Umbilical cord (tissue), 2 donors: ENCODE data around the gene RERE. TPM values are rescaled to one million over a fixed set of nuclear protein-coding genes. Genes with fewer than 3 reads are reported as not detected.
A peak's percentile ranks its signal among the peaks of the same experiment; 100 is the strongest.

Experiments used
- DNase-seq: peaks from one replicate; pipeline ENCODE4 v3.0.0-alpha.2; 2015; ENCODE audit warnings: low spot score
- total RNA-seq: library from RNA; depleted of rRNA; stranded (reverse); fragments of >200 nt; gene quantifications from one replicate; pipeline ENCODE4 v1.2.3, GENCODE V29; 2014; ENCODE audit warnings: low replicate concordance; ENCODE audit not compliant: insufficient read depth

The RERE gene
- total RNA-seq, result 73.9 TPM

GRCh38 chr1:8817412-8818324 is at the start of gene RERE:
TSS of gene RERE (minus strand) at chr1:8817640.
- DNase-seq, result peak; percentile 96

GRCh38 chr1:8866792-8867415 is 49.5 kb upstream of the RERE start:
- no peak for DNase-seq

GRCh38 chr1:8866173-8866791 is 48.8 kb upstream of the RERE start:
- no peak for DNase-seq

- no peak for DNase-seq
Measured at GRCh38 chr1:8864713-8865344, 47.4 kb upstream of the RERE start.

GRCh38 chr1:8863794-8864233 is 46.4 kb upstream of the RERE start:
- DNase-seq, result no peak

- DNase-seq, result no peak
Measured at GRCh38 chr1:8863138-8863537, 45.7 kb upstream of the RERE start.

- DNase-seq, result no peak
Measured at GRCh38 chr1:8862528-8862927, 45.1 kb upstream of the RERE start.

GRCh38 chr1:8860738-8861516 is 43.5 kb upstream of the RERE start:
- DNase-seq, result no peak

GRCh38 chr1:8858888-8859706 is 41.7 kb upstream of the RERE start:
- DNase-seq, result peak; percentile 65

- peak; percentile 79 for DNase-seq
Measured at GRCh38 chr1:8858112-8858668, 40.8 kb upstream of the RERE start.

GRCh38 chr1:8856689-8857412 is 39.4 kb upstream of the RERE start:
- DNase-seq, result no peak

- no peak for DNase-seq
Measured at GRCh38 chr1:8854240-8854639, 36.8 kb upstream of the RERE start.

- DNase-seq, result no peak
Measured at GRCh38 chr1:8851060-8851459, 33.6 kb upstream of the RERE start.

- peak; percentile 94 for DNase-seq
Measured at GRCh38 chr1:8848663-8849386, 31.4 kb upstream of the RERE start.

GRCh38 chr1:8847990-8848389 is 30.6 kb upstream of the RERE start:
- no peak for DNase-seq

GRCh38 chr1:8846263-8846662 is 28.8 kb upstream of the RERE start:
- no peak for DNase-seq

- DNase-seq, result no peak
Measured at GRCh38 chr1:8845104-8846097, 28.0 kb upstream of the RERE start.
